Upper lobe of right lung (tissue), 1 donor: ENCODE measurements around the gene SETD3. TPM values are rescaled to one million over a fixed set of nuclear protein-coding genes. Genes with fewer than 3 reads are reported as not detected.

Source experiments
- ATAC-seq: fragments of 200-7000 bp; cut with Tn5 transposase; one replicate; pipeline ENCODE4 v1.9.1; 2020; ENCODE audit warnings: mild to moderate bottlenecking, moderate library complexity
- DNase-seq: peaks from one replicate; pipeline ENCODE4 v3.0.0-alpha.2; 2020
- H3K27ac ChIP-seq: fragments of 200-600 bp; one replicate; pipeline ENCODE4 v1.8.0; 2022
- H3K27me3 ChIP-seq: fragments of 200-600 bp; one replicate; pipeline ENCODE4 v1.8.0; 2022; ENCODE audit warnings: mild to moderate bottlenecking
- H3K36me3 ChIP-seq: fragments of 200-600 bp; one replicate; pipeline ENCODE4 v1.8.0; 2022
- H3K4me1 ChIP-seq: fragments of 200-600 bp; one replicate; pipeline ENCODE4 v1.8.0; 2022
- H3K4me3 ChIP-seq: fragments of 200-600 bp; one replicate; pipeline ENCODE4 v1.8.0; 2022; ENCODE audit warnings: mild to moderate bottlenecking
- H3K9me3 ChIP-seq: fragments of 200-600 bp; one replicate; pipeline ENCODE4 v1.8.0; 2022
- intact Hi-C: fragments of 100-400 bp; cut with DNase I; formaldehyde crosslinking; loops from one replicate; pipeline ENCODE4 v1.11.0; 2022
- total RNA-seq: library from RNA; stranded (reverse); fragmentation: NEBNext Ultra II Directional; extraction: Animal tissue kit (Norgen Biotek cat#: 25700); gene quantifications from one replicate; pipeline ENCODE4 v1.2.1, GENCODE V29; 2021
- TF ChIP-seq, protein P1 (sequence below): fragments of 200-600 bp; IDR thresholded peaks from one replicate; pipeline ENCODE4 v1.8.0; 2022; ENCODE audit warnings: antibody characterized with exemption
- donor health status: DM: no; HTN: yes; CAD: no; lungs with severe emphysema.

The SETD3 gene
- total RNA-seq, 1 donor from 2014 or later = 90.3 TPM

DNA sequence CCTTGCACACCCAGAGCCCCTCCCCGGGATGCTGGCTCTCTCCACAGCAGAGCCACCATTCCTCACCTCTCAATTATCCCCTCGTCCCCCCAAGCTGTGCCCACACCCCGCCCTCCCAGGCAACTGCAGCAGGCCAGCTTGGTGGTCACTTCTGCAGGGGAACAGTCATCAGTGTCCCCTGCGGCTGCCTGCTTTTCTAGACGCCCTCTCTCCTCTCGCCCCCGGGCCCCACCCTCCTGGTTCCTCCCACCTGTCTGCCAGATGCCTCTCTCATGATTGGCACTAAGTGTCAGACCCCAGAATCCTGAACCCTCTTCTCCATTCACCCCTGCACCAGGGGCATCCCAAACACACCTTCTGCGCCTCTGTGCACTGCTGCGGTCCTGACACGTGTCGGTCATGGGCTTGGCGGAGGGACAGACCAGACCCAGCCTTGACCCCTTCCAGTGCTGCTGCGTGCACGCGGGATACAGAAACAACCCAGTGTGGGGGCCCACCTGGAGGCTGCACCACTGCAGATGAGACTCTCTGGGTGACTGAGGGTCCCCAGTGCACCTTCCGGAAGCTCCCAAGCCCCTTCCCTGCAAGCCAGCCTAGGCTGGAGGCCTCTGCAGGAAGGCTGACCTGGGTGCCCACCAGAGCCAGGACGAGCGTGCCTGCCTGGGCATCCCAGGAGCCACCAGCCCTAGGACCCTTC lies 99.5 kb downstream of the SETD3 start:
- intact Hi-C loops = no loop called here

DNA sequence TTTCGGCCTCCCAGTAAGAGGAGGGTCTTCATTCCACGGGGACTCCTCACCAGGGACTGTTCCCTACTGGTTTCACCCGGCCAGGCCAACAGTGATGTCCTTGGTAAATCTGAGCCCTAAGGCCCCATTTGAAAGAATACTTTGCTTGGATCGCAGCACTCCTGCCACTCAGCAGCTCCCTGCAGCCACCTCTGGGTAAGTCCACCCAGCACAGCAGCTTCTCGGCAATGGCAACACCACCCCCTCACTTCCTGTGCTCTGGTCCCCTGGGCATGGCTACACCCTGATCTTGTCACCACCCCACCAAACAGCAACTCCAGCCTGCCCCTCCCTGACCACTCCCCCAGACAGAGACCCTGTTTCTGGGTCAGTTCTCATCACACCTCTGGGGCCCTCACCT lies 100.3 kb downstream of the SETD3 start:
- Histone ChIP-seq H3K36me3 (no peaks in the 10 kb centered on the region), H3K27ac (no peak overlapping the region), H3K27me3 (peaks cover 26% of the 10 kb centered on the region), H3K4me1 (no peaks in the 10 kb centered on the region), H3K9me3 (no peaks in the 10 kb centered on the region), H3K4me3 (no peak overlapping the region)
- ATAC-seq (no peak), DNase-seq (no peak)
- TF ChIP-seq, protein P1, sequence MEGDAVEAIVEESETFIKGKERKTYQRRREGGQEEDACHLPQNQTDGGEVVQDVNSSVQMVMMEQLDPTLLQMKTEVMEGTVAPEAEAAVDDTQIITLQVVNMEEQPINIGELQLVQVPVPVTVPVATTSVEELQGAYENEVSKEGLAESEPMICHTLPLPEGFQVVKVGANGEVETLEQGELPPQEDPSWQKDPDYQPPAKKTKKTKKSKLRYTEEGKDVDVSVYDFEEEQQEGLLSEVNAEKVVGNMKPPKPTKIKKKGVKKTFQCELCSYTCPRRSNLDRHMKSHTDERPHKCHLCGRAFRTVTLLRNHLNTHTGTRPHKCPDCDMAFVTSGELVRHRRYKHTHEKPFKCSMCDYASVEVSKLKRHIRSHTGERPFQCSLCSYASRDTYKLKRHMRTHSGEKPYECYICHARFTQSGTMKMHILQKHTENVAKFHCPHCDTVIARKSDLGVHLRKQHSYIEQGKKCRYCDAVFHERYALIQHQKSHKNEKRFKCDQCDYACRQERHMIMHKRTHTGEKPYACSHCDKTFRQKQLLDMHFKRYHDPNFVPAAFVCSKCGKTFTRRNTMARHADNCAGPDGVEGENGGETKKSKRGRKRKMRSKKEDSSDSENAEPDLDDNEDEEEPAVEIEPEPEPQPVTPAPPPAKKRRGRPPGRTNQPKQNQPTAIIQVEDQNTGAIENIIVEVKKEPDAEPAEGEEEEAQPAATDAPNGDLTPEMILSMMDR = no peak
- intact Hi-C loops = no loop called here

More for the DNA sequence above, 99.5 kb downstream of the SETD3 start:
- no peak for ATAC-seq
- TF ChIP-seq, protein P1 = no peak
- H3K36me3 ChIP-seq = no peaks in the 10 kb centered on the region
- no peaks in the 10 kb centered on the region for H3K9me3 ChIP-seq
- H3K27me3 ChIP-seq = peaks cover 27% of the 10 kb centered on the region
- H3K4me1 ChIP-seq = no peaks in the 10 kb centered on the region
- no peak overlapping the region for H3K27ac ChIP-seq
- H3K4me3 ChIP-seq = no peak overlapping the region
- no peak for DNase-seq

DNA sequence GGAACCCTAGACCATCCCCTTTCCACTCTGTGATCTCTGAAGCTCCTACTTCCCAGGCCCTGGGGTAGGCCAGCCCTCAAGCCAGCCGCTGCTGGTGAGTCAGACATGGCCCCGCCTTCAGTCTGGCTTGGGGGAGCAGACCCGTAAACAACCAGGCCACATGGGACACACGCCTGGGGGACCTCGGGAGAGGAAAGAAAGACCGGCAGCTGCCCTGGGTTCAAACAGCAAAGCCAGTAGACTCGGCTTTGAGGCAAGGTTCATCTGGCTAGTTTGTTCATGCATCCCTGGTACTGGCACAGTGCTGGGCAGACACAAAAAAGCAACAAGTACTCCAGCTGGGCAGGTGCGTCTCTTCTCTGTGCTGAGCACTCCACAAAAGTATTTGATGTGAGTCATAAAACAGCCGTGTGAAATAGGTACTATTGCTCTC lies 101.9 kb downstream of the SETD3 start:
- Histone ChIP-seq H3K36me3 (no peaks in the 10 kb centered on the region), H3K27ac (no peak overlapping the region), H3K4me3 (no peak overlapping the region), H3K4me1 (no peaks in the 10 kb centered on the region), H3K9me3 (no peaks in the 10 kb centered on the region), H3K27me3 (peaks cover 26% of the 10 kb centered on the region)
- peak; percentile 52 for ATAC-seq
- intact Hi-C loops = no loop called here
- DNase-seq = no peak
- TF ChIP-seq, protein P1 = no peak

DNA sequence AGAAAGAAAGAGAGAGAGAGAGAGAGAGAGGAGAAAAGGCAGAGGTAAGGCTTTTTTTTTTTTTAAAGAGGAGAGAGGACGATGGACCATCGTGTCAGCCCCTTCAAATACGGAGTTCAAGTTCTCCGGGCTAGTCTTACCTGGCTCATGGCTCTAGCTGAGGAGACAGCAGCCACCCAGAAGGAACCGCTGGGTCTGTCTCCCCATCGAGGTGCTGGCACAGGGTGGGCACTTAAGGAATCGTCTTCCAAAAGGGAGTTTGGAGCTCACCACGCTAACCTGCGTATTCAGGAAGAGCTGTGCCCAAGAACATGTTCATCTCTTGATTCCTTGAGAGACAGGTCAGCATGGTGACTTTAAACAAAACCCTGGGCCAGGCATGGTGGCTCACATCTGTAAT lies 102.7 kb downstream of the SETD3 start:
- Histone ChIP-seq H3K4me3 (no peak overlapping the region), H3K36me3 (no peaks in the 10 kb centered on the region), H3K27me3 (peaks cover 18% of the 10 kb centered on the region), H3K4me1 (no peaks in the 10 kb centered on the region), H3K9me3 (no peaks in the 10 kb centered on the region), H3K27ac (no peak overlapping the region)
- DNase-seq (no peak), ATAC-seq (no peak)
- intact Hi-C loops = no loop called here
- TF ChIP-seq, protein P1 = no peak

DNA sequence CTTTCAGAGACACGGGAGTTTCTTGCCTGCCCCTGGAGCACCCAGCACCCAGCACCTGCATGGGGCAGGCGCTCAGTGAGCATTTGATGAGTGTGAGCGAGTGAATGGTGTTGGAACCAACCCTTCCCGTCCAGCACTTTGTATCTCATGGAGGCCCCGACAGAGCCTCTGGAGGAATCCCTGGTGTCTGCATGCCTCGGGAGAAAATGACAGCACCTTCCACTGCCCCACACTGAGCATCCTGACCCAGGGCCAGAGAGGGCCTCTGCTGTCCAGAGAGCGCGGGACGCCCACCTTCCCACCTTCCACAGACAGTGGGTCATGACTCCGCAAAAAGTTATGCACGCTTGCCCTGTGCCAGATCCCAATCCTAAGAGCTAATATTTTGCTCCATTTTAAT lies 105.7 kb downstream of the SETD3 start:
- intact Hi-C loops = no loop called here
- H3K9me3 ChIP-seq = no peaks in the 10 kb centered on the region
- H3K4me1 ChIP-seq = no peaks in the 10 kb centered on the region
- H3K36me3 ChIP-seq = no peaks in the 10 kb centered on the region
- no peak for DNase-seq
- H3K4me3 ChIP-seq = no peak overlapping the region
- no peaks in the 10 kb centered on the region for H3K27me3 ChIP-seq
- no peak for ATAC-seq
- H3K27ac ChIP-seq = no peak overlapping the region
- TF ChIP-seq, protein P1 = no peak
